ENCODE data around the gene KIDINS220. TPM values are rescaled to one million over a fixed set of nuclear protein-coding genes. Genes with fewer than 3 reads are reported as not detected.
A peak's percentile ranks its signal among the peaks of the same experiment; 100 is the strongest.

Gene KIDINS220
- total RNA-seq = 96.7 and 99.2 TPM in 2 replicates
- long read RNA-seq, partial matches to known transcripts = 104 of 139 reads
- long read RNA-seq, other reads (novel, unspliced or antisense) = 35 of 139 reads

- Mint-ChIP-seq H3K4me1 (ENCODE audit: low read depth) (peaks cover 28% of the 10 kb centered on the region), H3K27ac (peak within 1 kb of the TSS; percentile 99), H3K27me3 (no peaks in the 10 kb centered on the region), H3K36me3 (ENCODE audit: insufficient read depth) (peaks cover 3% of the 10 kb centered on the region), H3K9me3 (ENCODE audit: low read depth) (peaks cover 7% of the 10 kb centered on the region), H3K4me3 (ENCODE audit: low read depth) (peak within 1 kb of the TSS; percentile 98)
- TF ChIP-seq CTCF (IDR thresholded peaks at IDR 0.05; ENCODE audit: unreplicated experiment) = no peak
- DNase-seq (ENCODE audit: low spot score, unreplicated experiment) = peak; percentile 74
Measured at GRCh38 chr2:8836971-8837794, at the start of gene KIDINS220. Gene KIDINS220 (minus strand): TSS chr2:8837613. CDS start chr2:8827093, 10,520 bp downstream.

- no peak overlapping the region for H3K4me3 Mint-ChIP-seq (ENCODE audit: low read depth)
- no peak for DNase-seq (ENCODE audit: low spot score, unreplicated experiment)
- H3K36me3 Mint-ChIP-seq (ENCODE audit: insufficient read depth) = peaks cover 2% of the 10 kb centered on the region
- no peaks in the 10 kb centered on the region for H3K27me3 Mint-ChIP-seq
- H3K4me1 Mint-ChIP-seq (ENCODE audit: low read depth) = peaks cover 2% of the 10 kb centered on the region
- peak overlapping the region; percentile 56 for H3K27ac Mint-ChIP-seq
- no peaks in the 10 kb centered on the region for H3K9me3 Mint-ChIP-seq (ENCODE audit: low read depth)
- TF ChIP-seq CTCF (IDR thresholded peaks at IDR 0.05; ENCODE audit: unreplicated experiment) = no peak
Measured at GRCh38 chr2:8886876-8887275, 49.5 kb upstream of the KIDINS220 start.

GRCh38 chr2:8886202-8886518 lies 48.7 kb upstream of the KIDINS220 start:
- H3K36me3 Mint-ChIP-seq (ENCODE audit: insufficient read depth) = peaks cover 4% of the 10 kb centered on the region
- H3K4me3 Mint-ChIP-seq (ENCODE audit: low read depth) = no peak overlapping the region
- H3K4me1 Mint-ChIP-seq (ENCODE audit: low read depth) = peaks cover 2% of the 10 kb centered on the region
- no peak overlapping the region for H3K27ac Mint-ChIP-seq
- H3K9me3 Mint-ChIP-seq (ENCODE audit: low read depth) = no peaks in the 10 kb centered on the region
- no peak for TF ChIP-seq CTCF (IDR thresholded peaks at IDR 0.05; ENCODE audit: unreplicated experiment)
- no peak for DNase-seq (ENCODE audit: low spot score, unreplicated experiment)
- no peaks in the 10 kb centered on the region for H3K27me3 Mint-ChIP-seq

- Mint-ChIP-seq H3K4me3 (ENCODE audit: low read depth) (no peak overlapping the region), H3K36me3 (ENCODE audit: insufficient read depth) (peaks cover 5% of the 10 kb centered on the region), H3K9me3 (ENCODE audit: low read depth) (no peaks in the 10 kb centered on the region), H3K27me3 (no peaks in the 10 kb centered on the region), H3K27ac (no peak overlapping the region), H3K4me1 (ENCODE audit: low read depth) (peaks cover 2% of the 10 kb centered on the region)
- TF ChIP-seq CTCF (IDR thresholded peaks at IDR 0.05; ENCODE audit: unreplicated experiment) = no peak
- DNase-seq (ENCODE audit: low spot score, unreplicated experiment) = no peak
Measured at GRCh38 chr2:8885449-8886201, 48.2 kb upstream of the KIDINS220 start.

- Mint-ChIP-seq H3K27me3 (no peaks in the 10 kb centered on the region), H3K9me3 (ENCODE audit: low read depth) (no peaks in the 10 kb centered on the region), H3K4me1 (ENCODE audit: low read depth) (peaks cover 2% of the 10 kb centered on the region), H3K36me3 (ENCODE audit: insufficient read depth) (peaks cover 12% of the 10 kb centered on the region), H3K4me3 (ENCODE audit: low read depth) (no peak overlapping the region), H3K27ac (no peak overlapping the region)
- TF ChIP-seq CTCF (IDR thresholded peaks at IDR 0.05; ENCODE audit: unreplicated experiment) = no peak
- no peak for DNase-seq (ENCODE audit: low spot score, unreplicated experiment)
Measured at GRCh38 chr2:8884812-8885211, 47.4 kb upstream of the KIDINS220 start.
